ENCODE data around the gene MRPL1.
"Not testable (repeated sequence)": the region's sequence is repeated elsewhere in the genome, so short reads cannot be mapped to it uniquely, and the experiment has no call there.

MRPL1 gene

GRCh38 chr4:77982900-77983540, 120.4 kb downstream of the MRPL1 start:
- DNase-seq (ENCODE audit: low read depth in 2 of 2): not testable (repeated sequence)

GRCh38 chr4:77983612-77984311, 121.1 kb downstream of the MRPL1 start:
- not testable (repeated sequence) for DNase-seq (ENCODE audit: low read depth in 2 of 2)

- DNase-seq (ENCODE audit: low read depth in 2 of 2): no peak
These were observed 127.3 kb downstream of the MRPL1 start for GRCh38 chr4:77989968-77990367.

GRCh38 chr4:77990456-77990855, 127.8 kb downstream of the MRPL1 start:
- DNase-seq (ENCODE audit: low read depth in 2 of 2): no peak

DNA sequence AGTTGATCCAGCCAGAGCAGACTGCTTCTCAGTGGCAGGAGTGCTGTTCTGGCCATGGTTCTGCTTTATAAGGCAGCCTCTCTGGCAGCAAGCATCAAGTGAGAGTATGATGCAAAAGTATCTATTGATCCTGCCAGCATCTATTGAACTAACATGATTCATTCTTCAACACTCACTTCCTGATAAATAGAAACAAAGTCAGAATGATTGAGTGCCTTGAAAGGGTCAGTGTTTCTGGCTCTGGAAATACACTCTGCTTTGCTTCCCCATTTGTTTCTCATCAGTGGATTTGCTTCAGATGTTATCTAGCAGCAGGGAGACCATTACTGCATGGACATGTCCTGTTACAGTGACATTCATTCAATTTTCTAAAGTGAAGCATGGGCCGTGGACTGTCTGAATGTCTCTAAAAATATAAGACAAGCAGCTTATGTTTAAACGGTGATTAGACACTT, 128.3 kb downstream of the MRPL1 start:
- DNase-seq (ENCODE audit: low read depth in 2 of 2): no peak

DNA sequence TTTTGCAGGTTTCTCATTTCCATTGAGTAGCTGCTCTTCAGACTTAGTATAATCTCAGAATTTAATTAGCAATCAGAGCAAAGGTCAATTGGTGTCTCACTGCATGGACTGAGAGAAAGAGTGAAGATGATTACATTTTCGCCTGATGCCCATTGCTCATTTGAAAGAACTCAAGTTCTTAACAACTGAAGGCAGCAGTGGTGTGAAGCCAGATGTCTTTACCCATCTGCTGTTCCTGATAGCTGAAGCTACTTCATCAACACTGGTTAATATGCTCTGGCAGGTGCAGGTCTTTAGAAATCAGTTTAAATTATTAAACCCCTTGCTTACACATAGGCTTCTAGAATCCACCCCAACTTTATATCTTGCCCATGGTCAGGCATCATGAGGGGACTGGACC, 130.0 kb downstream of the MRPL1 start:
- no peak for DNase-seq (ENCODE audit: low read depth in 2 of 2)

DNA sequence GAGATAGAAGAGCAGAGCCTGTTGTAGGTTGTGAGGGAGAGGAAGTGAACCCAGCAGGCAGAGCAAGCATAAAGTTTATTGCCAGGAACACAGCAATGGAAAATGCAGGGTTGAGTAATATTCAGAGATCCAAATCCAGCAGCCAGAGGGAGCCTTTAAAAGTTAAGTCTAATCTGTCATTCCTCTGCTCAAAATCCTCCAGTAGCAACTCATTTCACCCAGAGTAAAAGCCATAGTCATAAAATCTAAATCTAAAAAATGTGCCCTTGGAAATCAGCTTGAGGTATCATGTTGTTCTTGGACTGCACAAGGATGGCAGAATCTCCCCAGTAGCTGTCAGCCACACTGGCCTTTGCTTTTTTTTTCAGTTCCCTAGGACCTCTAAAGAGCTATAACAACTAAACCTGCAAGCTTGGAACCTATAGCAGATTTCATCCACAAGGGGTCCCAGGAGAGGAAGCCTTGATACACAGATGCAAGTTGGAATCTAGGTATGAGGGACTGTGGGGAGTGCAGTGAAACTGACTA, 131.6 kb downstream of the MRPL1 start:
- DNase-seq (ENCODE audit: low read depth in 2 of 2): no peak

GRCh38 chr4:77996076-77996475, 133.4 kb downstream of the MRPL1 start:
- no peak for DNase-seq (ENCODE audit: low read depth in 2 of 2)

- no peak for DNase-seq (ENCODE audit: low read depth in 2 of 2)
These were observed 138.9 kb downstream of the MRPL1 start for GRCh38 chr4:78001531-78001930.

GRCh38 chr4:78002260-78002659, 139.6 kb downstream of the MRPL1 start:
- no peak for DNase-seq (ENCODE audit: low read depth in 2 of 2)

Measured in stimulated activated CD8-positive, alpha-beta memory T cell treated with anti-CD3 and anti-CD28 coated beads, Interleukin-15, amount 100 ng/mL, for 48 hours (primary cell).